GM12892 (cell line): ENCODE data around the gene SNX9.

Experiments used
- POLR2A ChIP-seq: IDR thresholded peaks from 2 replicates; pipeline ENCODE4 v1.6.1; 2011; ENCODE audit warnings: low read depth, low read length, control low read depth
- POLR2AphosphoS5 ChIP-seq: IDR thresholded peaks from 2 replicates; pipeline ENCODE4 v1.6.1; 2011; ENCODE audit warnings: low read depth, low read length, control low read depth
- TAF1 ChIP-seq: IDR thresholded peaks from 2 replicates; pipeline ENCODE4 v1.6.1; 2011; ENCODE audit warnings: low read depth, mild to moderate bottlenecking, control low read depth, low read length, borderline replicate concordance

DNA sequence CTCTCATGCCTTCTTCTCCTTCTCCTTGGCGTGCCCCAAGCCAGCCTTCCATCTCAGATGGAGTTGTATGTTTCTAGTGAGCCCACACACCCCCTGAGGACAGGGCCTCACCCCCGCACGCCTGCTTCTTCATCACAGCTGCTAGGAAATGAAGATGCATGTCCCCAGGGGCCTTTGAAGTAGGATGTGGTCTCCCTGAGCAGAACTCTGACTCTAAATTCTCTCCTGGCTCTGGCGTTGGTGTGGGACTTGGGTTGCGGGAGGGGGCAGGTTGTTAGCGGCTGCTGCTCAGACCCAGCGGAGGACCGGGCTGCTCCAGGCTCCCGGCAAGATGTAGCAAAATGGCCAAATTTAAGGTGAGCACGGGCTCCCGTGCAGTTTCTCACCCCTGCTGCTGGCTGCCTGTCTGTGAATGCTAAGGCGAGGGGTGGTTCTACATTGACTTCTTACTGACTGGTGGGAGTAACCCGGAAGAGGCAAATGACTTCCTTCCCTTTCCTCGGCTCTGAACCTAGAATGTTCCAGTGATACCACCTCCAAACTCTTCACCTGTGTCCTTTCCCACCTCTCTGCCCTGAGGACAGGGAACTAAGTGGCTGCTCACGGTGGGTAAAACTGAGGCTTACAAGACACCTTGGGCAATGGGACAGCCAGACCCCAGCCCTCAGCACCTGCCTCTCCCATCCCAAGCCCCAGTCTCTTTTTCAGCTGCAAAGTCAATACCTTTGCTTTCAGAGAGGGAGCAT is 167.4 kb downstream of the SNX9 start:
- TF ChIP-seq TAF1, result no peak
- no peak for TF ChIP-seq POLR2A
- TF ChIP-seq POLR2AphosphoS5, result no peak
